Endodermal cell (in vitro differentiated cells): Measurements from ENCODE around the gene CBFA2T3. TPM values are rescaled to one million over a fixed set of nuclear protein-coding genes. Genes with fewer than 3 reads are reported as not detected.
A peak's percentile ranks its signal among the peaks of the same experiment; 100 is the strongest.

Experiments
- DNase-seq: peaks from one replicate; pipeline ENCODE4 v3.0.0-alpha.2; 2017
- H3K27ac ChIP-seq: 2 replicates; pipeline ENCODE4 v1.5.1; 2013; ENCODE audit warnings: mild to moderate bottlenecking, low read depth, low read length, moderate library complexity
- H3K27me3 ChIP-seq: 2 replicates; pipeline ENCODE4 v1.6.1; 2013; ENCODE audit warnings: mild to moderate bottlenecking, low read length, moderate library complexity; ENCODE audit not compliant: insufficient read depth, control insufficient read depth, poor library complexity, severe bottlenecking
- H3K36me3 ChIP-seq: 2 replicates; pipeline ENCODE4 v1.7.0; 2013; ENCODE audit warnings: mild to moderate bottlenecking, low read length, moderate library complexity; ENCODE audit not compliant: control insufficient read depth, insufficient read depth
- H3K4me1 ChIP-seq: one replicate; pipeline ENCODE4 v1.7.0; 2013; ENCODE audit warnings: low read length; ENCODE audit not compliant: control insufficient read depth, insufficient read depth
- H3K4me3 ChIP-seq: 2 replicates; pipeline ENCODE4 v1.5.1; 2013; ENCODE audit warnings: mild to moderate bottlenecking, low read length, moderate library complexity
- H3K9ac ChIP-seq: 2 replicates; pipeline ENCODE4 v1.6.1; 2013; ENCODE audit warnings: mild to moderate bottlenecking, low read length, moderate library complexity; ENCODE audit not compliant: poor library complexity, severe bottlenecking; ENCODE audit errors: extremely low read depth
- H3K9me3 ChIP-seq: 2 replicates; pipeline ENCODE4 v1.6.1; 2013; ENCODE audit warnings: mild to moderate bottlenecking, low read length, moderate library complexity; ENCODE audit not compliant: control insufficient read depth
- H3K27ac Mint-ChIP-seq: 2 replicates; pipeline ENCODE4 v1.8.0; 2020; ENCODE audit warnings: mixed read lengths
- H3K27me3 Mint-ChIP-seq: 2 replicates; pipeline ENCODE4 v1.8.0; 2021; ENCODE audit warnings: mild to moderate bottlenecking, mixed read lengths; ENCODE audit not compliant: insufficient read depth
- H3K36me3 Mint-ChIP-seq: 2 replicates; pipeline ENCODE4 v1.8.0; 2020; ENCODE audit warnings: low read depth, mixed read lengths
- H3K4me1 Mint-ChIP-seq: 2 replicates; pipeline ENCODE4 v1.8.0; 2020; ENCODE audit warnings: mixed read lengths
- H3K4me3 Mint-ChIP-seq: 2 replicates; pipeline ENCODE4 v1.8.0; 2020; ENCODE audit warnings: mild to moderate bottlenecking, moderate library complexity, mixed read lengths
- H3K9me3 Mint-ChIP-seq: 2 replicates; pipeline ENCODE4 v1.8.0; 2020; ENCODE audit warnings: mild to moderate bottlenecking, mixed read lengths
- CTCF ChIP-seq: fragments of 200-600 bp; sonication (generic); conservative IDR thresholded peaks from 2 replicates; pipeline ENCODE4 v1.5.0; 2021; ENCODE audit warnings: antibody characterized with exemption, mild to moderate bottlenecking
- WGBS, 2 experiments: methylation state at CpG; one replicate each; pipeline versions ENCODE4 v1.1.5 to v1.1.7; 2013; ENCODE audit warnings: missing lambda C conversion rate in 2 of 2, mixed read lengths in 1 of 2; ENCODE audit not compliant: insufficient coverage in 1 of 2, insufficient read length in 1 of 2; 5-methylcytosine and 5-hydroxymethylcytosine counted together
- total RNA-seq, 2 donors: library from RNA; stranded (reverse); fragmentation: NEBNext Ultra II Directional in 1 of 2; extraction: Animal tissue kit (Norgen Biotek cat#: 25700) in 1 of 2; gene quantifications; 2 replicates in 1 of 2; 3 replicates in 1 of 2; pipeline ENCODE4 v1.2.1, GENCODE V29; 2021

The CBFA2T3 gene
- total RNA-seq, 2 donors from 2014 or later = 1.0 to 3.1 TPM

- TF ChIP-seq CTCF = no peak
- Histone ChIP-seq H3K4me3 (no peak overlapping the region), H3K36me3 (no peaks in the 10 kb centered on the region), H3K4me1 (no peaks in the 10 kb centered on the region), H3K9me3 (no peaks in the 10 kb centered on the region), H3K9ac (no peak overlapping the region), H3K27ac (no peak overlapping the region), H3K27me3 (no peaks in the 10 kb centered on the region)
- Mint-ChIP-seq H3K27ac (no peak overlapping the region), H3K9me3 (no peaks in the 10 kb centered on the region), H3K27me3 (no peaks in the 10 kb centered on the region), H3K36me3 (no peaks in the 10 kb centered on the region), H3K4me1 (no peaks in the 10 kb centered on the region), H3K4me3 (no peak overlapping the region)
- DNase-seq = no peak
- WGBS, 2 experiments = 75 to 78% methylated on average over 4 of the region's 4 CpGs
These were observed 69.2 kb downstream of the CBFA2T3 start for GRCh38 chr16:88907768-88908167.

DNA sequence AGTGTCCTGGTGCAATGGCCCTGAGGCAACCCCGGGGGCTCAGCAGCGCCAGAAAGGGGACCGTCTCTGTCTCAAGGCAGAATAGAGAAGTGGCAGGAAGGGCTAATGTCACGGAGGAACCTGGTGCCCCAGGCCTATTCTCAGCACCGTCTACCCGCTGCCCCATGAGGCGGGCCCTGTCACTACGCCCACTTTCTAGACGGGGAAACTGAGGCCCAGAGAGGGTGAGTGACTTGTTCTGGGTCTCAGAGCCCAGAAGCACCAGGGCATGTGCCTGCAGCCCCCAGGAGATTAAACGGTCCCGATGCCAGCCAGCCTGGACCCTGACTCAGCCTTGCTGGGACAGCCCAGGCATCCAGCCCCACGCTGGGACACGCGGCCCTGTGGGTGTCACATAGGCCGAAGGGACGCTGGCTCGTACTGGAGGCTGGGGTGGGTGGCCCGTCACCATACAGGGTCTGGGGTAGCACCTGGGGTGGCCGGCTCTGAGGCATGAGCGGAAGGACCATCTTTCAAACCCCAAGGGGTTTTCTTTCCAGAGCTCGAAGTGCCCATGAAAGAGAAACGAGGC is 70.4 kb downstream of the CBFA2T3 start:
- H3K36me3 Mint-ChIP-seq = no peaks in the 10 kb centered on the region
- H3K4me3 ChIP-seq = no peak overlapping the region
- H3K27me3 Mint-ChIP-seq = no peaks in the 10 kb centered on the region
- 90 to 93% methylated on average over 22 of the region's 22 CpGs for WGBS, 2 experiments
- no peak overlapping the region for H3K4me3 Mint-ChIP-seq
- no peak overlapping the region for H3K27ac ChIP-seq
- H3K27me3 ChIP-seq = no peaks in the 10 kb centered on the region
- peak; percentile 22 for TF ChIP-seq CTCF
- no peaks in the 10 kb centered on the region for H3K36me3 ChIP-seq
- no peaks in the 10 kb centered on the region for H3K4me1 ChIP-seq
- no peak overlapping the region for H3K9ac ChIP-seq
- DNase-seq = no peak
- H3K4me1 Mint-ChIP-seq = no peaks in the 10 kb centered on the region
- no peaks in the 10 kb centered on the region for H3K9me3 Mint-ChIP-seq
- no peaks in the 10 kb centered on the region for H3K9me3 ChIP-seq
- no peak overlapping the region for H3K27ac Mint-ChIP-seq

GRCh38 chr16:88906020-88906419 is 71.0 kb downstream of the CBFA2T3 start:
- no peak for TF ChIP-seq CTCF
- H3K9me3 Mint-ChIP-seq = no peaks in the 10 kb centered on the region
- WGBS, 2 experiments = 84 to 94% methylated on average over 14 to 16 of the region's 16 CpGs

More at GRCh38 chr16:88906020-88906419, 71.0 kb downstream of the CBFA2T3 start:
- Histone ChIP-seq H3K27me3 (no peaks in the 10 kb centered on the region), H3K4me3 (no peak overlapping the region), H3K27ac (no peak overlapping the region), H3K36me3 (no peaks in the 10 kb centered on the region), H3K4me1 (no peaks in the 10 kb centered on the region), H3K9me3 (no peaks in the 10 kb centered on the region), H3K9ac (no peak overlapping the region)
- Mint-ChIP-seq H3K4me3 (no peak overlapping the region), H3K27me3 (no peaks in the 10 kb centered on the region), H3K27ac (no peak overlapping the region), H3K4me1 (no peaks in the 10 kb centered on the region), H3K36me3 (no peaks in the 10 kb centered on the region)
- DNase-seq = no peak
